Renal cortex interstitium (tissue), 11 donors: ENCODE results near the gene LYRM1. TPM values are rescaled to one million over a fixed set of nuclear protein-coding genes. Genes with fewer than 3 reads are reported as not detected.
"Not testable (repeated sequence)": the region's sequence is repeated elsewhere in the genome, so short reads cannot be mapped to it uniquely, and the experiment has no call there.

Experiments used
- DNase-seq, 11 donors: peaks; one replicate each; pipeline ENCODE4 v3.0.0-alpha.2; 2013; ENCODE audit warnings: low read depth in 9 of 11, low spot score in 4 of 11; ENCODE audit errors: extremely low read depth in 1 of 11
- polyA plus RNA-seq, 3 donors: library from polyadenylated mRNA; unstranded; fragments of 120-200 nt; gene quantifications; one replicate each; pipeline ENCODE4 v1.2.1, GENCODE V29; 2013; ENCODE audit not compliant: insufficient read length in 3 of 3

Gene LYRM1
- polyA plus RNA-seq, 3 donors: 48.2 to 50.9 (median 48.2) TPM

DNA sequence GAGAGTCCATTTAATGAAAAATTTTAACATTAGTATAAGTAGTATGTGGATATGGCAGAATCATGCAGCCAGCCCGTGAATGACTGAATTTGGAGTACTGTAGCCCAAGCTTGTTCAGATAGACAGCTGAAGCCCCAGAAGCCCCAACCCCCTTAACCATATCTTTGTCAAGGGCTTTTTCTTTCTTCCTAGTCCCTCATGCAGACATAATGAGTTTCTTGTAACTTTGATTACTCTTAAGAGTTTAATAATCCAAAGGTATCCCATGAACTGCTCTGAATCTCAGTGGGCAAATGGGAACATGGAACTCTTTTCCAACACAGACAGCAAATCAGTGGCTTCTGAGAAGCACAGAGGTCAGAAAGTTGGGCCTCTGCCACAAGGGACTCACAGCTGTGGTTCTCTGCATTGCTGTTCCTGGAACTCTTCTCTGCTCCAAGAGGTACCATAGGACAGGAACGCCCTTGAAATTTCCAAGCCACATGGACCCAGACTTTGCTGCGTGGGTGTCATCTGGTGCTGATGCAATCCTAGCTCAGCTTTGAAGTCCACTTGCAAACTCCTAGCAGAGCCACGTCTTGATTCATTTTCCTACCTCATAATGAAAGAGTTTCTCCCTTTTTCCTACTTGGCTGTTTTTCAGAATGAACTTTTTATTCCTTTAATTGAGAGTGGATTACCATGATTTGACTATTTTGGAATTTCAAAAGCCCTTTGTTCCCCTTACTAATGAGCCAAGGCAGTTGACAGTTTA, 18.1 kb downstream of the LYRM1 start:
- no peak for DNase-seq

- DNase-seq: no peak
These were observed 19.5 kb downstream of the LYRM1 start for GRCh38 chr16:20920091-20920490.

DNA sequence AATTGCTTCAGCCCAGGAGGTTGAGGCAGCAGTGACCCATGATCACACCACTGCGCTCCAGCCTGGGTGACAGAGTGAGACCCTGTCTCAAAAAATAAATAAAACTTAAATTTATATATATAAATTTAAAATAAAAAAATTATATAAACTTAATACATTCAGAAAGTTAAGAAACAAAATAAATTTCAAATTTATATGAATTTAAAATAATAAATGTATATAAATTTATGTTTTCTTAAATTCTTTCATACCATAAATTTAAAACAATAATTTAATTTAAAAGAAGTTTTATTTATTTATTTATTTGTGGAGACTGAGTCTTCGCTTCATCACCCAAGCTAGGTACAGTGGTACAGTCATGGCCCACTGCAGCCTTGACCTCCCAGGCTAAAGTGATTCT, 20.2 kb downstream of the LYRM1 start:
- no peak for DNase-seq

DNA sequence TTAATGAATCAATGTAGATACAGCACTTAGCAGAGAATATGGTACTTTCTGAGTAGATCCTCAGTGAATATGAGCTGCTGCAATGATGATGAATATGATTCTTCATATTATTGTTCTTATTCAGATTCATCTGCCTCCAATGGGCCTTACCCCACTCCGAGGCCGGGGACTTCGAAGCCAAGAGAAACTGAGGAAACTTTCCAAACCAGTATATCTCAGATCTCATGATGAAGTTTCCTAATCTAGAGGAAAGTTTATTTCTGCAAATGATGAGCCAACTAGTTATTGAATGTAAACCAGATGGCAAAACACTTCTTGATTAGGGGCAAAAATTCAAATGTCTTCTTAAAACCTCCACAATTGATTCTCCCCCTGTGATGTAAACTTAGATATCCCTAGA, 23.3 kb downstream of the LYRM1 start:
- no peak for DNase-seq

GRCh38 chr16:20925751-20926150, 25.2 kb downstream of the LYRM1 start:
- no peak for DNase-seq

GRCh38 chr16:20928774-20929411, 28.3 kb downstream of the LYRM1 start:
- DNase-seq: no peak

DNA sequence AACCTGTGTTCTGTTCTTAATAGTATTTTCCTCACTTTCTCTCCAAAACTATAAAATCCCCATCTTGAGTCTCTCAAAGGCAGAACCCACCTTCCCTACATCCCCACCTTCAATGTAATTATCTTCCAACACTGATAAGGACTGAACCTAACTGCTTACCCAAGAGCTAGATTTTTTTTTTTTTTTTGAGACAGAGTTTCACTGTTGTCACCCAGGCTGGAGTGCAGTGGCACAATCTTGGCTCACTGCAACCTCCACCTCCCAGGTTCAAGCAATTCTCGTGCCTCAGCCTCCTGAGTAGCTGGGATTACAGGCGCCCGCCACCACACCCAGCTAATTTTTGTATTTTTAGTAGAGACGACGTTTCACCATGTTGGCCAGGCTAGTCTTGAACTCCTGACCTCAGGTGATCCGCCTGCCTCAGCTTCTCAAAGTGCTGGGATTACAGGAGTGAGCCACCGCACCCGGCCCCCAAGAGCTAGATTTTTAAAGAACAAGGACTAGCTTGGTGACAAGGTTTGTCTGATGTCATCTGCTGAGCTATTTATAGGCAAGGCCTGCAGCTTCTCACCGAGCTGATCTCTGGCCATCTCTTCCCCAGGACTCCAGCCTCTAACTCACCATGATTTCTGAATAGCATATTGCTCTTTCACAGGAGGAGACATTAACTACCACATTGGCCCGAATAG, 29.2 kb downstream of the LYRM1 start:
- not testable (repeated sequence) for DNase-seq

- DNase-seq: no peak
These were observed 29.8 kb downstream of the LYRM1 start for GRCh38 chr16:20930365-20930690.

DNA sequence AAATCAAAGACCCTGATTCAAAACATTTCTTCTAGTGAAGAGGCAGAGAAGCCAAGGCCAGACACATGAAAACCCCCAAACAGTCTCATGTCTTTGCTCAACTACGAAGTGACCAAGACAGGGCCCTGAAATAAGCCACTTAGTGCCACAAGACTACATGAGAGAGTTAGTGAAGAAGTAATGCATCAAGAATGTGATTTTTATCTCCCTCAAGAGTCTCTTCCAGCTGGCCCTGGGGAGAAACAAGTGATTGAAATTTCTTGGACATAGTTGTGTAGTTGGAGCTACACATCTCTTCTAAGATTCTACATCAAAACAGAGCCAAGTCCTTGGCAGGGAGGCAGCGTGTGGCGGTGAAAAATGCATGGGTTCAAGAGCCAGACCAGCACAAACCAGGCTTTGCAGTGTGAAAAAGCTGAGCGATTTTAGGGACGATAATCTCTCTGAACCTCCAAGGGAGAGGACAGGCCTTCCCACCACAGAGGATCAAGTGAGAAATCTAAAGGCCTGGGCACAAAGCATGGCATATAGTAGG, 30.6 kb downstream of the LYRM1 start:
- DNase-seq: no peak

- DNase-seq: no peak
These were observed 33.0 kb downstream of the LYRM1 start for GRCh38 chr16:20933589-20933988.

- DNase-seq: no peak
These were observed 37.2 kb downstream of the LYRM1 start for GRCh38 chr16:20937736-20938135.

DNA sequence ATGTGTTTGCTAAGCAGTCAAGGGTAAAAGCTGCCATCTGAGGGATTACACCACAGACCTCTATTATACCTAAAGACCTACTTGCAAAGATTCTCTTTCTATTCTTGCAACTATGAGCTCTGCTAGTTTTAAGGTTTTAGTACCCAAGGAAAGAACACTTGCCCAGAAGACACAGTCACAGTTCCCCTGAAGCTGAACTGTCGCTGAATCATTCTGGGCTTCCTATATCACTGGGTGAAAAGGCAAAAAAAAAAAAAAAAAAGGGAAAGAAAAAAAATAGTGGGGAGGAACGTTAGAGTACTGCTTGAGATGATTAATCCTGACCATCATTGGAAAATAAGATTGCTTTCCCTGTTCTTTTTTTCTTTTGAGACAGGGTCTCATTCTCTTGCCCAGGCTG, 37.9 kb downstream of the LYRM1 start:
- no peak for DNase-seq

GRCh38 chr16:20939611-20940010, 39.0 kb downstream of the LYRM1 start:
- no peak for DNase-seq

DNA sequence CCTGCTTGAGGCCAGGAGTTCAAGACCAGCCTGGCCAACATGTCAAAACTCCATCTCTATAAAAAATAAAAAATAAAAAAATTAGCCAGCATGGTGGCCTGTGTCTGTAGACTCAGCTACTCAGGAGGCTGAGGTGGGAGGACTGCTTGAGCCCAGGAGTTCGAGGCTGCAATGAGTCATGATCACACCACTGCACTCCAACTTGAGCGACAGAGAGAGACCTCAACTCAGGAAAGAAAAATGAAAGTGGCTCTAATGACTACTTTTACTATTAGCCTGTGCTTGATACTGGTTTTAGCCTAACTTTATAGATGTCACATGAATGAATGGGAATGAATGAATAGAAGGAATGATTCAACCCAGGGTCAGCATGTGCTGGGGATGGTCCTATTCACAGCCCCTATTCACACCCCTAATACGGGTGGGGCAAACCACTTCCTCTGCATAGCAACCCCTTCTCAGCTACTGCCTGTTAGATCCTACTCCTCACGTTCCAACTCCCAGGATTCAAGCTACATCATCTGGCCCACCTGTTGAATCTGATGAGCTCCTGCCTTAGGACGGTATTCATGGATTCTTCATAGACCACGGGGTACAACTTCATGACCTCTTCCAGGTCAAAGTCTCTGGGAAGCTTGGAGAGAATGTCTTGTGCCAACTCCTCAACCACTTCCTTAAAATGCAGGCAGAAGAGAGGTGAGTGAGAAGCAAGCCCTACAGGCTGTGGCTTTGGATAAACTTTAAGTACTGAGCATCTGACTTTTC, 40.5 kb downstream of the LYRM1 start:
- DNase-seq: no peak

DNA sequence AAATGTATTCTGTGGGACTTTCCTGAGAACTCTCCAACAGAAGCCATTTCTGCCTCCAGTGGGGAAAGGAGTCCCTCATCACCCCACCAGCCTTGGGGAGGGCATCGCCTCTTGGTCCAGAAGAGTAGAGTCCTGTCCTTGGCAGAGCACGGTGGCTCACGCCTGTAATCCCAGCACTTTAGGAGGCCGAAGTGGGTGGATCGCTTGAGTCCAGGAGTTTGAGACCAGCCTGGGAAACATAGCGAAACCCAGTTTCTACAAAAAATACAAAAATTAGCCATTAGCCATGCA, 41.0 kb downstream of the LYRM1 start:
- DNase-seq: no peak

- no peak for DNase-seq
These were observed 41.7 kb downstream of the LYRM1 start for GRCh38 chr16:20942256-20942655.

DNA sequence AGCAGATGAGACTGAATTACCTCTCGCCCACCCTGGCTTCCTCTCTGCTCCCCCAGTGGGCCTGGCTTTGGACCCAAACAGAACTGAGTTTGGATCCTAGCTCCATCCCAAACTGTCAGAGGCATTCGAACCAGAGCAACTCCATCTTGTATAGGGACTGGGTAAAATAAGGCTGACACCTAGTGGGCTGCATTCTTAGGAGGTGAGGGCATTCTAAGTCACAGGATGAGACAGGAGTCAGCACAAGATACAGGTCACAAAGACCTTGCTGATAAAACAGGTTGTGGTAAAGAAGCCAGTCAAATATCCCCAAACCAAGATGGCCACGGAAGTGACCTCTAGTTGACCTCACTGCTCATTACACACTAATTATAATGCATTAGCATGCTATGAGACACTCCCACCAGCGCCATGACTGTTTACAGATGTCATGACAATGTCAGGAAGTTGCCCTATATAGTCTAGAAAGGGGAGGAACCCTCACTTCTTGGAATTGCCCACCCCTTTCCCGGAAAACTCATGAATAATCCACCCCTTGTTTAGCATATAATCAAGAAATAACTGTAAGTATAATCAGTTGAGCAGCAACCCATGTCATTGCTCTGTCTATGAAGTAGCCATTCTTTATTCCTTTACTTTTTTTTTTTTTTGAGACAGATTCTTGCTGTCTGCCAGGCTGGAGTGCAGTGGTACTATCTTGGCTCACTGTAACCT, 44.4 kb downstream of the LYRM1 start:
- DNase-seq: no peak

- not testable (repeated sequence) for DNase-seq
These were observed 45.0 kb downstream of the LYRM1 start for GRCh38 chr16:20945575-20945875.

- no peak for DNase-seq
These were observed 45.6 kb downstream of the LYRM1 start for GRCh38 chr16:20946015-20946629.
